Stomach smooth muscle (tissue), 2 donors: Measurements from ENCODE around the gene ATF4.

Experiments used
- H3K27ac ChIP-seq: one replicate; pipeline ENCODE4 v1.7.0; 2013; ENCODE audit warnings: mild to moderate bottlenecking, low read length, inconsistent platforms
- H3K27me3 ChIP-seq, 2 donors: one replicate each; pipeline ENCODE4 v1.7.0; 2013; ENCODE audit warnings: low read length in 2 of 2; ENCODE audit not compliant: insufficient read depth in 2 of 2, control insufficient read depth in 1 of 2
- H3K36me3 ChIP-seq, 2 donors: one replicate each; pipeline ENCODE4 v1.7.0; 2013; ENCODE audit warnings: low read length in 2 of 2; ENCODE audit not compliant: control insufficient read depth in 2 of 2, insufficient read depth in 2 of 2
- H3K4me1 ChIP-seq: one replicate; pipeline ENCODE4 v1.7.0; 2013; ENCODE audit warnings: low read length; ENCODE audit not compliant: control insufficient read depth, insufficient read depth
- H3K4me3 ChIP-seq, 2 donors: one replicate each; pipeline ENCODE4 v1.7.0; 2013; ENCODE audit warnings: low read length in 2 of 2
- H3K9ac ChIP-seq, 2 donors: one replicate each; pipeline ENCODE4 v1.7.0; 2013; ENCODE audit warnings: low read length in 2 of 2, mild to moderate bottlenecking in 1 of 2
- H3K9me3 ChIP-seq, 2 donors: one replicate each; pipeline ENCODE4 v1.7.0; 2013; ENCODE audit warnings: low read length in 2 of 2; ENCODE audit not compliant: control insufficient read depth in 2 of 2
- donor health status: healthy.
- donor health status: Pancreatic carcinoma.

Gene ATF4

DNA sequence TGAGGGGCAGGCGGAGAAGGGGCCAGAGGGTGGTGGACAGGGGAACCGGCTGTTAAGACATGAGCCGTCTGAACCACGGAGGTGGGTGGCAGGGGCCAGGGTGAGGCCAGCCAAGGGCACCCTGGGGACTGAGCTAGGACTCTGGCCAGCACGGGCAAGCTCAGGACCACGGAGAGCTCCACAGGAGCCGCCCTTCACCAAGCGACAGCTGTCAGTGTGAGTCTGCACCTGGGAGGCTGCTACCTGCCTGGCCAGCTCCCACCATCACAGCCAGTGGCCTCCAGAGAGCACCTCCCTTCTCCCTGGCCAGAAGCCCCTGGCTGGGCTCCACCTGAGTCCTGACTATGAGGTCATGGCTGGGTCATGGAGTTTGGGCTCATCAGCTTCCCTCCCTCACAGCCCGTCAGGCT, 41.9 kb upstream of the ATF4 start:
- Histone ChIP-seq H3K27ac (no peak overlapping the region), H3K9me3 (no peaks in the 10 kb centered on the region)

DNA sequence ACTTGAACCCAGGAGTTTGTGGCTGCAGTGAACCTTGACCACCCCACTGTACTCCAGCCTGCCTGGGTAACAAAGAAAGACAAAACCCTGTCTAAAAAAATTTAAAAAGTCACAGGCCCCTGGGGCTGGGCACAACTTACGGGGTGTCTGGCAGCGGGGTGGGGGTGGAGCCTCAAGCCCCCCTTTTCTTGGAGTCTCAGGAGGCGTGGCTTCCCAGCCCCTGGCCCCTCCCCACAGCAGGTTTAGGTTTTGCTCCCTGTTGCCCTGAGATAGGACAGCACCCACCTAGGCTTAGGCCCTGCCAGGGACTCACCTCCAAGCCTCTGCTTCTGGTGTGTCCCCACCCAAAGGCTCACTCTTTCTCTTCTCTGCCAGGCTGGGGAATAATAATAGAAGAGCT, 41.1 kb upstream of the ATF4 start:
- no peaks in the 10 kb centered on the region for H3K36me3 ChIP-seq
- peaks cover 5% of the 10 kb centered on the region for H3K4me1 ChIP-seq
- H3K9me3 ChIP-seq, result no peaks in the 10 kb centered on the region
- H3K9ac ChIP-seq, result no peak overlapping the region
- H3K27me3 ChIP-seq, result no peaks in the 10 kb centered on the region
- H3K27ac ChIP-seq, result no peak overlapping the region
- no peak overlapping the region for H3K4me3 ChIP-seq

More for the DNA sequence above, 41.9 kb upstream of the ATF4 start:
- H3K27me3 ChIP-seq, result no peaks in the 10 kb centered on the region
- peaks cover 6% of the 10 kb centered on the region for H3K4me1 ChIP-seq
- no peaks in the 10 kb centered on the region for H3K36me3 ChIP-seq
- H3K9ac ChIP-seq, result no peak overlapping the region
- H3K4me3 ChIP-seq, result no peak overlapping the region

DNA sequence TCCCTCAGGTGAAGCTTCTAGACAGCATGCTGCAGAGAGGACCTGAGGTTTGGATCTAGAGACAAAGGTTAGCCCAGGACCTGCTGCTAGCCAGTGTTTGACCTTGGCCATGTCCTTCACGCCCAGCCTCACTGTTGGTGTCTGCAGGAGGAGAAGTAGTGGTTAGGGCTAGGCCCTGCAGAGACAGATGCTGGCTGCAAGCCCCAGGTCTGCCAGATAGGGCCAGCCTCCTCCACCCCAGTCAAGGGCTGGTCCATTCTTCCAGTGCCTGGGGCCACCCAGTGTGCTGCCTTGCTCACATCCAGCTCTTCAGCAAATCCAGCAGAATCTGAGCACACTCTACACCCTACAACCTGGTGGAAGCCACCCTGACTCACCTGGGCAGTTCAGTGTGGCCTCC, 39.8 kb upstream of the ATF4 start:
- Histone ChIP-seq H3K4me3 (no peak overlapping the region), H3K9me3 (no peaks in the 10 kb centered on the region), H3K9ac (no peak overlapping the region), H3K36me3 (no peaks in the 10 kb centered on the region), H3K27ac (no peak overlapping the region), H3K4me1 (no peaks in the 10 kb centered on the region), H3K27me3 (no peaks in the 10 kb centered on the region)

DNA sequence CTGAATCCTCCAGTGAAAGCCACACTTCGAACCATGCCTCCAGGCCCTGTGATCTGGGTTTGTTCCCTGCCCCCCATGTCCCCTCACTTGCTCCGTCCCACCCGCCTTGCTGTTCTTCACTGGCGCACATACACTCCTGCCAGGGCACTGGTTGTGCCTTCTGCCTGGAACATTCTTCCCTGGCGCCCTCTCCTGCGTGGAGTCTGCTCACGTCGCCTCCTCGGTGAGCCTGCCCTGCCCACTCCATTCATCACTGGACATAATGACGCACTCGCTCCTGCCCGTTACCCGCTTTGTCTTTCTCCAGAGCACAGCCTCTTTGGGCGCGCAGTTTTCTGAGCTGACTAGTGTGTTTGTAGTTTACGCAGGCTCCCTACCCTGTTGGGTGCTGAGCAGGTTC, 39.3 kb upstream of the ATF4 start:
- no peaks in the 10 kb centered on the region for H3K36me3 ChIP-seq
- no peak overlapping the region for H3K27ac ChIP-seq
- H3K4me3 ChIP-seq, result no peak overlapping the region
- no peak overlapping the region for H3K9ac ChIP-seq
- no peaks in the 10 kb centered on the region for H3K4me1 ChIP-seq
- H3K27me3 ChIP-seq, result no peaks in the 10 kb centered on the region
- no peaks in the 10 kb centered on the region for H3K9me3 ChIP-seq

DNA sequence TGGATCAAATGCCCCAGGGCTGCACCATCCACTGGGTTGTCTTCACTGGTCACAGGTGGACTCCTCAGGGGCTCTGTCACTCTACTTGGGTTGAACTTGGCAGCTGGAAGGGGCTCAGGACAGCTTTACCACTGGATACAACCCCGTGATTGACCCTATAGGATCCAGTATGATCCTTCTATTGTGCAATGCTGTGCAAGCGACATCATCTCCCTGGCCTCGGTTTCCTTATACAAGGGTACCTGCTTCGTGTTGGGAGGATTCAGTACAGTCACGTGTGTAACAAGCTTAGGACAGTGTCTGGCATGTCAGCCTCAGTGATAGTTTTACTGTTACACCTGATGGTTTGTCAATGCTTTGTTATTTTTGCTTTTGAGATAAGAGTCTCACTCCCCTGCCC, 38.8 kb upstream of the ATF4 start:
- H3K36me3 ChIP-seq, result no peaks in the 10 kb centered on the region
- no peaks in the 10 kb centered on the region for H3K4me1 ChIP-seq
- H3K4me3 ChIP-seq, result no peak overlapping the region
- H3K27ac ChIP-seq, result no peak overlapping the region
- H3K9ac ChIP-seq, result no peak overlapping the region
- H3K9me3 ChIP-seq, result no peaks in the 10 kb centered on the region
- H3K27me3 ChIP-seq, result no peaks in the 10 kb centered on the region

DNA sequence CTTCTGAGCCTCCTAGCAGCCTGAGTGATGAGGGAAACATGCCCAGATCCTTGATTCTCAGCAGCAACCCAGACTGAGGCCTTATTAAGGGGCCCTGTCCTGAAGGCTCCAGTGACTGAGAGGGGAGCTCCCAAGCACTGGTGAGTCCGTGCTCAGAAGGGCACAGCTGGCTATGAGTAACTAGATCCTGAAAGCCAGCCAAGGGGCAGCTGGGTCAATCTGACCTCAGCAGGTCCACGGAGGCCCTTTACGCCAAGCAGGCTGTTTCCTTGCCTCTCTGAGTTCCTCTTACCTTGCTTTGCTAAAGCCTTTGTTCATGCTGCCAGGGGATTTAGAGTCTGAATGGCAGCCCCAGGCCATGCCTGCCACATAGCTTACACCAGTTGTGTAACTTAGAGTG, 37.6 kb upstream of the ATF4 start:
- H3K9me3 ChIP-seq, result no peaks in the 10 kb centered on the region
- no peak overlapping the region for H3K27ac ChIP-seq
- no peak overlapping the region for H3K4me3 ChIP-seq
- H3K4me1 ChIP-seq, result no peaks in the 10 kb centered on the region
- no peak overlapping the region for H3K9ac ChIP-seq
- H3K27me3 ChIP-seq, result no peaks in the 10 kb centered on the region
- H3K36me3 ChIP-seq, result no peaks in the 10 kb centered on the region

DNA sequence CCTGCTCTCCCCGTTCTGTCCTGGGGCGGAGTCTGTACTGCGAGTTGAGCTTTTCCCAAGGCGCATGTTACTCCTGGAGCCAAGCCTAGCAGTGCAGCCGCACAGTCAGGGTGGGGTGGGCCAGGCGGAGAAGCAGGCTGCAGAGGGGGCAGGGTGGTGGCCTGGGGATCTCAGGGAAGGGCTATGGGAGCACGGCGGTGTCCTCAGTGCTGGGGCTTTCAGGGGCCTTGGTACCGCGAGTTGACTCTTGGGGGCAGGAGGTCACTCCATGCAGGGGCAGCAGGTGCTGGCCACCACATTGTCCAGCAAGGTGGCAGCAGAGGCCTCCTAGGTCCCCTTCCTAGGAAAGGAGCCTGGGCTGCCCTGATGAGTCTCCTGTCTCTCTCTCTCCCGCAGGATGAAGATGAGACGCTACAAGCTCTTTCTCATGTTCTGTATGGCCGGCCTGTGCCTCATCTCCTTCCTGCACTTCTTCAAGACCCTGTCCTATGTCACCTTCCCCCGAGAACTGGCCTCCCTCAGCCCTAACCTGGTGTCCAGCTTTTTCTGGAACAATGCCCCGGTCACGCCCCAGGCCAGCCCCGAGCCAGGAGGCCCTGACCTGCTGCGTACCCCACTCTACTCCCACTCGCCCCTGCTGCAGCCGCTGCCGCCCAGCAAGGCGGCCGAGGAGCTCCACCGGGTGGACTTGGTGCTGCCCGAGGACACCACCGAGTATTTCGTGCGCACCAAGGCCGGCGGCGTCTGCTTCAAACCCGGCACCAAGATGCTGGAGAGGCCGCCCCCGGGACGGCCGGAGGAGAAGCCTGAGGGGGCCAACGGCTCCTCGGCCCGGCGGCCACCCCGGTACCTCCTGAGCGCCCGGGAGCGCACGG, 33.2 kb upstream of the ATF4 start:
- Histone ChIP-seq H3K27me3 (peaks cover under 1 to 5% of the 10 kb centered on the region in 2 donors), H3K4me3 (no peak overlapping the region), H3K27ac (no peak overlapping the region), H3K9me3 (no peaks in the 10 kb centered on the region), H3K9ac (no peak overlapping the region), H3K36me3 (no peaks in the 10 kb centered on the region), H3K4me1 (peaks cover 4% of the 10 kb centered on the region)

DNA sequence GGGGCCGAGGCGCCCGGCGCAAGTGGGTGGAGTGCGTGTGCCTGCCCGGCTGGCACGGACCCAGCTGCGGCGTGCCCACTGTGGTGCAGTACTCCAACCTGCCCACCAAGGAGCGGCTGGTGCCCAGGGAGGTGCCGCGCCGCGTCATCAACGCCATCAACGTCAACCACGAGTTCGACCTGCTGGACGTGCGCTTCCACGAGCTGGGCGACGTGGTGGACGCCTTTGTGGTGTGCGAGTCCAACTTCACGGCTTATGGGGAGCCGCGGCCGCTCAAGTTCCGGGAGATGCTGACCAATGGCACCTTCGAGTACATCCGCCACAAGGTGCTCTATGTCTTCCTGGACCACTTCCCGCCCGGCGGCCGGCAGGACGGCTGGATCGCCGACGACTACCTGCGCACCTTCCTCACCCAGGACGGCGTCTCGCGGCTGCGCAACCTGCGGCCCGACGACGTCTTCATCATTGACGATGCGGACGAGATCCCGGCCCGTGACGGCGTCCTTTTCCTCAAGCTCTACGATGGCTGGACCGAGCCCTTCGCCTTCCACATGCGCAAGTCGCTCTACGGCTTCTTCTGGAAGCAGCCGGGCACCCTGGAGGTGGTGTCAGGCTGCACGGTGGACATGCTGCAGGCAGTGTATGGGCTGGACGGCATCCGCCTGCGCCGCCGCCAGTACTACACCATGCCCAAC, 32.4 kb upstream of the ATF4 start:
- Histone ChIP-seq H3K4me3 (no peak overlapping the region), H3K27ac (no peak overlapping the region), H3K36me3 (no peaks in the 10 kb centered on the region)

DNA sequence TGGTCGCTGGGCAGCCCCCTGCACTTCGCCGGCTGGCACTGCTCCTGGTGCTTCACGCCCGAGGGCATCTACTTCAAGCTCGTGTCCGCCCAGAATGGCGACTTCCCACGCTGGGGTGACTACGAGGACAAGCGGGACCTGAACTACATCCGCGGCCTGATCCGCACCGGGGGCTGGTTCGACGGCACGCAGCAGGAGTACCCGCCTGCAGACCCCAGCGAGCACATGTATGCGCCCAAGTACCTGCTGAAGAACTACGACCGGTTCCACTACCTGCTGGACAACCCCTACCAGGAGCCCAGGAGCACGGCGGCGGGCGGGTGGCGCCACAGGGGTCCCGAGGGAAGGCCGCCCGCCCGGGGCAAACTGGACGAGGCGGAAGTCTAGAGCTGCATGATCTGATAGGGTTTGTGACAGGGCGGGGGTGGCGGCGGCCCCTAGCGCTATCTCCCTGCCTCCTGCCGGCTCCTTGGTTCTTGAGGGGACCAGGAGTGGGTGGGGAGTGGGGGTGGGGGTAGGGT, 31.7 kb upstream of the ATF4 start:
- peaks cover 4% of the 10 kb centered on the region for H3K4me1 ChIP-seq
- H3K4me3 ChIP-seq, result no peak overlapping the region
- peaks cover 2 to 5% of the 10 kb centered on the region in 2 donors for H3K27me3 ChIP-seq
- no peaks in the 10 kb centered on the region for H3K36me3 ChIP-seq
- H3K9me3 ChIP-seq, result no peaks in the 10 kb centered on the region
- H3K9ac ChIP-seq, result no peak overlapping the region
- no peak overlapping the region for H3K27ac ChIP-seq

More for the DNA sequence above, 32.4 kb upstream of the ATF4 start:
- peaks cover 2 to 5% of the 10 kb centered on the region in 2 donors for H3K27me3 ChIP-seq
- H3K4me1 ChIP-seq, result peaks cover 4% of the 10 kb centered on the region
- no peaks in the 10 kb centered on the region for H3K9me3 ChIP-seq
- no peak overlapping the region for H3K9ac ChIP-seq

DNA sequence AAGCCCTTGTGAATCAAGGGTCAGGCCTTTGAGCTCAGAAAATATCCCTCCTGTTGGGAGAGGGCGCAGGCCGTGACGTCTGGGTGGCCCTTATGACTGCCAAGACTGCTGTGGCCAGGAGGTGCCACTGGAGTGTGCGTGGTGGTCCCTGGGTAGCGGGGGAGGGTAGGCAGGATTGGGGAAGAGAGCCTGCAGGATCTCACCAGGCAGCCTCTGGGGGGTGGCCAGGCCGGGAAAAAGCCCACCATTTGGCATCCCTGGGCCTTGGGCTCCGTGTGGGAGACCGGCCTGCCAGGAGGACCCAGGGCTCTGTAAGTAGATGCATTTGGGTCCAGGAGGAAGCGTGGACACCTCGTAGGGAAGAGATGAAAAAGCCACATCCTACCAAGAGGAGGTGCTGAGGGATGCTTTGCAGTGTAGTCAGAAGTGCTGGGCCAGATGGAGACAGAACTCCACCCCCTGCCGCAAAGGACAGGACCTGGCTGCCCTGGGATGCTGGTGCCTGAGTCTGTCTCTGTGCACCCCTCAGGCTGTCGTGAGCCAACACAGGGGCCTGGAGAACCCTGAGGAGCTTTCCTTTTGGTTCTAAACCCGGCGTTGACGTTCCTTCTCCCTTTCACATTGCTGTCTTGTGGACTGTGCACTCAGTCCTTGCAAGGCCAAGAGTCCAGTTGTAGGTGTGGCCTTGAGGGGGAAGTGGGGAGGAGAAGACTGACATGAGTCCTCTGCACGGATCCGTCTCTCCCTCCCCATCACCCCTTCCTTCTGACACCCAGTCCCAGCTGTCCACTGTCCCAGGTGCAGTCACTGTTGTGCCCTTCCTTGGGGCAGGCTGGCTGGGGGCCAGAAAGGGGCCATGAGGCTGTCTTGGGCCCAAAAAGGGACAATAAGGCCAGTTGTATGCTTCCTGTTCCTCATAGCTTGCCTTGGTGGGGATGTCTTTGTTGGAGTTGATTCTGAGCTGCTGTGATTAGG, 31.0 kb upstream of the ATF4 start:
- Histone ChIP-seq H3K27ac (no peak overlapping the region), H3K27me3 (peaks cover 2 to 5% of the 10 kb centered on the region in 2 donors), H3K9me3 (no peaks in the 10 kb centered on the region), H3K4me1 (peaks cover 4% of the 10 kb centered on the region), H3K9ac (no peak overlapping the region), H3K36me3 (no peaks in the 10 kb centered on the region), H3K4me3 (peak overlapping the region in 1 of 2 donors; percentile 8)
